Transverse colon (tissue), 4 donors: ENCODE data around the gene MTOR. TPM values are rescaled to one million over a fixed set of nuclear protein-coding genes. Genes with fewer than 3 reads are reported as not detected.

ENCODE experiments used
- DNase-seq: peaks from one replicate; pipeline ENCODE4 v3.0.0-alpha.2; 2019
- H3K27ac ChIP-seq, 4 donors: fragments of 200-600 bp; sonication (generic); 2 replicates each; pipeline ENCODE4 v1.5.1; 2016 to 2018; ENCODE audit warnings: inconsistent platforms in 4 of 4
- H3K27me3 ChIP-seq: fragments of 200-600 bp; sonication (generic); 2 replicates; pipeline ENCODE4 v1.5.1; 2017; ENCODE audit warnings: inconsistent platforms
- H3K36me3 ChIP-seq, 4 donors: fragments of 200-600 bp; sonication (generic); 2 replicates each; pipeline ENCODE4 v1.5.1; 2017 to 2019; ENCODE audit warnings: inconsistent platforms in 4 of 4
- H3K4me1 ChIP-seq, 4 donors: fragments of 200-600 bp; sonication (generic); 2 replicates each; pipeline ENCODE4 v1.5.1; 2017 to 2020; ENCODE audit warnings: inconsistent platforms in 4 of 4
- H3K4me3 ChIP-seq, 4 donors: fragments of 200-600 bp; sonication (generic); 1 replicate in 1 of 4; 2 replicates in 3 of 4; pipeline versions ENCODE4 v1.5.1 to v1.6.1; 2017 to 2019; ENCODE audit warnings: inconsistent platforms in 4 of 4
- H3K9me3 ChIP-seq, 2 donors: fragments of 200-600 bp; sonication (generic); 2 replicates each; pipeline ENCODE4 v1.5.1; 2017 to 2019; ENCODE audit warnings: inconsistent platforms in 2 of 2
- CTCF ChIP-seq, 5 experiments: fragments of 200-600 bp in 3 of 5; fragments of 450-650 bp in 2 of 5; sonication (generic) in 3 of 5; IDR thresholded peaks; 1 replicate in 2 of 5; 2 replicates in 3 of 5; pipeline ENCODE4 v1.5.1; 2016 to 2017; ENCODE audit warnings: antibody characterized with exemption in 5 of 5, inconsistent platforms in 3 of 5, mild to moderate bottlenecking in 2 of 5, moderate library complexity in 1 of 5
- EP300 ChIP-seq: sonication (generic); formaldehyde crosslinking; IDR thresholded peaks from one replicate; pipeline ENCODE4 v1.6.1; 2017; ENCODE audit warnings: antibody characterized with exemption, low read depth
- POLR2A ChIP-seq: fragments of 450-650 bp; IDR thresholded peaks from one replicate; pipeline ENCODE4 v1.6.1; 2016; ENCODE audit warnings: antibody characterized with exemption, mild to moderate bottlenecking, moderate library complexity
- POLR2AphosphoS5 ChIP-seq, 3 donors: sonication (generic); formaldehyde crosslinking; IDR thresholded peaks; one replicate each; pipeline ENCODE4 v1.6.1; 2016; ENCODE audit warnings: antibody characterized with exemption in 3 of 3
- WGBS, 2 donors: methylation state at CpG; one replicate each; pipeline ENCODE4 v1.1.5; 2018; ENCODE audit warnings: low coverage in 1 of 2; 5-methylcytosine and 5-hydroxymethylcytosine counted together
- in situ Hi-C, 4 donors: fragments of 200-750 bp; cut with MboI; loops; one replicate each; pipeline versions ENCODE4 v1.15.0 to v1.15.1; 2017; ENCODE audit warnings: low sequenced_read_pairs in 3 of 4, low pct_ligation_motif_present in 1 of 4, low pct_unique_long_range_greater_than_20kb in 1 of 4
- intact Hi-C: fragments of 100-400 bp; cut with DNase I; formaldehyde crosslinking; loops from one replicate; pipeline ENCODE4 v1.15.1; 2023; ENCODE audit warnings: low total_unique reads
- total RNA-seq, 4 donors: library from RNA; depleted of rRNA; stranded (reverse); fragments of >200 nt; gene quantifications; one replicate each; pipeline ENCODE4 v1.1.0, GENCODE V29; 2016

Gene MTOR
- total RNA-seq, 4 donors from 2014 or later, result 31.0 to 45.6 (median 40.6) TPM

DNA sequence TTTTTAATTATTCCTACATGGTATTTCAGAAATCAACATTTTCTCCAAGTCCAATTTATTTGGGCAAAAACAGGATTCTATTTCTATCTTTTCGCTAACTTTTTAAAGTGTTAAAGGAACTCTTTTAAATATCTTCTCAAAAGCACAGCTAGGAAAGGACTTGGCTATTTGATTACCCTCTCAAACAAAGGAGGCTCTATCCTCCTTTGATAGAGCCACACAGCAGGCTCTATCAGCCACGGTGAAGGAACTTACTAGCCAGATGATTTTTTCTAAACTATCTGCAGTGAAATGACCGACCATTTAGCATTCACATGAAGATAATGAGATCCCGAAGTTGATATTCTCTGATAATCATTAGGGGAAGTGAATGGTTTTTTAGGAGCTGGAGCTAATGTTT lies 64.1 kb downstream of the MTOR start:
- in situ Hi-C loops, result no loop called here

DNA sequence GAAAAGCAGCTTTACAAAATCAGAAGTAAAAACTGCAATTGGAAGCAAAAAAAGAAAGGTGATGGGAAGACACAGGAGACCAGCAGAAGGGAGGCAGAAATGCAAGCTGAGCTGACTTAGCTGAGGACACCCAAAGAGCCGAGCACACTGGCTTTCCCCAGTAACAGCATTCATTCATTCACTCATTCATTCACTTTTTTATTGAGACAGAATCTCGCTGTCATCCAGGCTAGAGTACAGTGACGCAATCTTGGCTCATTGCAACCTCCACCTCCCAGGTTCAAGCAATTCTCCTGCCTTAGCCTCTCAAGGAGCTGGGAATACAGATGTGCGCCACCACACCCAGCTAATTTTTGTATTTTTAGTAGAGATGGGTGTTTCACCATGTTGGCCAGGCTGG lies 65.0 kb downstream of the MTOR start:
- H3K4me3 ChIP-seq, result no peak overlapping the region
- no peak for DNase-seq
- H3K36me3 ChIP-seq, result peaks cover 0 to 39% (median 11%) of the 10 kb centered on the region in 4 donors
- WGBS, 2 donors, result 94 to 100% methylated on average over 2 to 4 of the region's 4 CpGs
- intact Hi-C loops, result no loop called here
- H3K27me3 ChIP-seq, result no peaks in the 10 kb centered on the region
- no peaks in the 10 kb centered on the region for H3K9me3 ChIP-seq
- in situ Hi-C loops, result no loop called here
- no peak overlapping the region for H3K27ac ChIP-seq
- H3K4me1 ChIP-seq, result no peaks in the 10 kb centered on the region
- TF ChIP-seq POLR2AphosphoS5 (IDR thresholded peaks at IDR 0.05), result no peak
- no peak for TF ChIP-seq CTCF (IDR thresholded peaks at IDR 0.05)
- TF ChIP-seq EP300, result no peak
- TF ChIP-seq POLR2A, result no peak

More for the DNA sequence above, 64.1 kb downstream of the MTOR start:
- TF ChIP-seq CTCF (IDR thresholded peaks at IDR 0.05) (no peak), POLR2A (no peak), EP300 (no peak), POLR2AphosphoS5 (IDR thresholded peaks at IDR 0.05) (no peak)
- Histone ChIP-seq H3K27ac (no peak overlapping the region), H3K27me3 (no peaks in the 10 kb centered on the region), H3K9me3 (no peaks in the 10 kb centered on the region), H3K4me1 (no peaks in the 10 kb centered on the region), H3K36me3 (peaks cover 0 to 39% (median 14%) of the 10 kb centered on the region in 4 donors), H3K4me3 (no peak overlapping the region)
- DNase-seq, result no peak
- intact Hi-C loops, result no loop called here
- WGBS, 2 donors, result 79 to 83% methylated on average over 4 of the region's 4 CpGs

- no peaks in the 10 kb centered on the region for H3K27me3 ChIP-seq
- TF ChIP-seq POLR2A, result no peak
- TF ChIP-seq CTCF (IDR thresholded peaks at IDR 0.05), result no peak
- no peak overlapping the region for H3K4me3 ChIP-seq
- DNase-seq, result no peak
- H3K9me3 ChIP-seq, result no peaks in the 10 kb centered on the region
- peaks cover 0 to 39% (median 11%) of the 10 kb centered on the region in 4 donors for H3K36me3 ChIP-seq
- intact Hi-C loops (no loop called here), in situ Hi-C loops (no loop called here)
- H3K4me1 ChIP-seq, result no peaks in the 10 kb centered on the region
- H3K27ac ChIP-seq, result no peak overlapping the region
- WGBS, 2 donors, result 92 to 100% methylated on average over 2 of the region's 2 CpGs
Measured at GRCh38 chr1:11196945-11197344, 65.4 kb downstream of the MTOR start.

DNA sequence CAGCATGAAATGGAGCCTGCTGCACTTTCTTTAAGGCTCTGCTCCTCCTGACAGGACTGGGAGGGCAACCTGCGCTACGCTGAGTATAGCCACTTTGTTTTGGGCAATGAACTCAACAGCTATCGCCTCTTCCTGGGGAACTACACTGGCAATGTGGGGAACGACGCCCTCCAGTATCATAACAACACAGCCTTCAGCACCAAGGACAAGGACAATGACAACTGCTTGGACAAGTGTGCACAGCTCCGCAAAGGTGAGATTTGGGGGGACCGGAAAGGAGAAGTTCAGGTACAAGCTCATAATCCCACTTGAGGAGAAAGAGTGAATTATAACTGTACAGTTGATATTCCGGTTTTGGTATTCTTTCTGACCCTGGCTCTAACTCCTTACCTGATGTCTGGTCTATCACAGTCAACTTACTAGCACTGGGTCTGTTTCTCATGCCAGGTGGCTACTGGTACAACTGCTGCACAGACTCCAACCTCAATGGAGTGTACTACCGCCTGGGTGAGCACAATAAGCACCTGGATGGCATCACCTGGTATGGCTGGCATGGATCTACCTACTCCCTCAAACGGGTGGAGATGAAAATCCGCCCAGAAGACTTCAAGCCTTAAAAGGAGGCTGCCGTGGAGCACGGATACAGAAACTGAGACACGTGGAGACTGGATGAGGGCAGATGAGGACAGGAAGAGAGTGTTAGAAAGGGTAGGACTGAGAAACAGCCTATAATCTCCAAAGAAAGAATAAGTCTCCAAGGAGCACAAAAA lies 67.8 kb downstream of the MTOR start:
- 92 to 96% methylated on average over 4 to 14 of the region's 14 CpGs for WGBS, 2 donors
- TF ChIP-seq EP300 (no peak), POLR2AphosphoS5 (IDR thresholded peaks at IDR 0.05) (no peak), CTCF (IDR thresholded peaks at IDR 0.05) (no peak), POLR2A (no peak)
- H3K36me3 ChIP-seq, result peaks cover 0 to 29% (median 14%) of the 10 kb centered on the region in 4 donors

More for the DNA sequence above, 67.8 kb downstream of the MTOR start:
- Histone ChIP-seq H3K9me3 (no peaks in the 10 kb centered on the region), H3K4me3 (no peak overlapping the region), H3K27ac (no peak overlapping the region), H3K4me1 (no peaks in the 10 kb centered on the region), H3K27me3 (no peaks in the 10 kb centered on the region)
- DNase-seq, result no peak
- in situ Hi-C loops (no loop called here), intact Hi-C loops (no loop called here)
